Colon (tissue), 2 donors: ENCODE data around the gene GPS1.

Source experiments
- FAIRE-seq: peaks from 2 replicates; lab custom pipeline; 2012; peaks lifted over from hg19 to GRCh38; lab: Jason Lieb, UNC
- donor health status: control.
- donor health status: control.

The GPS1 gene

GRCh38 chr17:82045936-82046484, 5.7 kb upstream of the GPS1 start:
- FAIRE-seq = no peak

DNA sequence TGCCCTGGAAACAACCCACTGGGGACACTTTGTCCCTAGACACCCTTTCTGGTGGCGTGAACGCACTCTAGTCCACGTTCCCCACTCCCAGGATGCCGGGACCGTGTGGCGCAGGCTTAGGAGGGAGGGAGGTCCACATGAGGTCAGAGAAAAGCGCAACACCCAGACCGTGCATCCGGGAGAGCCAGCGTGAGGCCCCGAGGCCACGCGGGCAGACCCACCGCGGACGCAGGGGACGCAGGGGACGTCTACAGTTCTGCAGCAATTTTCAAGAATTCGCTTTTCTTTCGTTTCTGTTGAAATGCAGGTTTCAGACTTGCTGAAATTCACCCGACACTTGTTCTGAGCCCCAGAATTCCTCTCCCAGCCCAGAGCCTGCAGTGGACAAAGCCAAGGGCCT, 4.8 kb upstream of the GPS1 start:
- no peak for FAIRE-seq

DNA sequence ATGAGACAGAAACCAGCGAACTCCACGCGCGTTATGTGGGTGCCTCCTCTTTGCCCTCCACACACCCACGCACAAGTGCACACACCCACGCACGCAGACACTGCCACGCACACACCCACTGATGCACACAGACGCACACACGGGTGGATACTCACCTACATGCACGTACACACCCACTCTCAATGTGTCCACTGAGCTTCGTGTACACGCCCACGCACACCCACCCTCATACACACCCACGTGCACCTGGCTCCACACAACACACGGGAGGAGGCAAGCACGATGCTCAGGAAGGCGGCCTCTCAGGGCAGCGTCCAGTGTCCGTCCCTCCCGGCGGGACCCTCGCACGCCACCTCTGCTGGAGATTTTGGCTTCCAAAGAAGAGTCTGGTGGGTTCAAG, 4.3 kb upstream of the GPS1 start:
- FAIRE-seq = no peak

- no peak for FAIRE-seq
Observed at GRCh38 chr17:82047914-82048570, 3.7 kb upstream of the GPS1 start.

GRCh38 chr17:82048571-82048971, 3.1 kb upstream of the GPS1 start:
- FAIRE-seq = no peak

GRCh38 chr17:82049106-82049505, 2.6 kb upstream of the GPS1 start:
- no peak for FAIRE-seq

DNA sequence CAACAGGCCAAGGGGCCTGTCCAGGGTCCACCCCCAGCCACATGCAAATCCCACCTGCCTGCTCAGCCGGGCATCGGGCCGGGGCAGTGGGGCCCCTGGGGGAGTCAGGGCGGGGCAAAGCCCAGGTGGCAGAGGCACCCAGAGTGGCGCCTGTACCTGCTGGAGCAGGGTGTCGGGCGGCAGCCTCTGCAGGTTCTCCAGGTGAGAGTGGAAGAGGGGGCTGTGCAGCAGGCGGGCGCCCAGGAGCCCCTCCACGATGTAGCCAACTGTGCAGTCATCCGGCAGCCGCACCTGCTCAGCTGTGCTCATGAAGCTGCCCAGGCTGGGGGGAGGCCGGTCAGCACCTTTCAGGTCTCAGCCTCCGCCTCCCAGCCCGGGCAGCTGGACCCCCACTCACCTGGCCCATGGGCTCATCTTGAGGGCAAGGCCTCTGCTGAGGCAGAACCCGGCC, 2.2 kb upstream of the GPS1 start:
- no peak for FAIRE-seq

DNA sequence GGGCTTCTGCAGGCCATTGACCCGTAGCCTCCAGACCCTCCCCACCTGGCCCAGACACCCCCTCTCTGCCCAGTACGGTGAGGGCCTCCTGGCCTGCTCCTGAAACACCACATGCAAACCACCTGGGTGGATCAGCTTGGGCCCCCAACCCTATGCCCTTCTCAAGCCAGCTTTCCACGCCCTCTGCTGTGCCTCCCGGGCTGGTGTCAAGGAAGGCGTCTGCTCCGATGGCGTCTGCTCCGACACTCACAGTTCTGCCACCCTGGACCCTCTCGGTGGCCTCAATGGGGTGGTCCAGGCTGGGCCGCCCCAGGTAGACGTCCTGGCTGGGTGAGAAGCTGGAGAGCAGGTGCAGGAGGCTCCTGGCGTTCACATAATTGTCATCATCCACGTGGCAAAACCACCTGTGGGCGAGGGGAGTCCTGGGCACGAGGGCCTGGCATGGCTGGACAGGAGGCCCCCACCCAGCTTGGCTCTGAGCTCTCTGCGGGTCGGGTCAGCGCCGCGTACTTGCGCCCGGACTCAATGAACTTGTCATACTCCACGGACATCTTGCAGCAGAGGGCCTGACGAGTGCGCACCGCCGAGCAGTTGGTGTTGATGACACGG, 1.4 kb upstream of the GPS1 start:
- no peak for FAIRE-seq

DNA sequence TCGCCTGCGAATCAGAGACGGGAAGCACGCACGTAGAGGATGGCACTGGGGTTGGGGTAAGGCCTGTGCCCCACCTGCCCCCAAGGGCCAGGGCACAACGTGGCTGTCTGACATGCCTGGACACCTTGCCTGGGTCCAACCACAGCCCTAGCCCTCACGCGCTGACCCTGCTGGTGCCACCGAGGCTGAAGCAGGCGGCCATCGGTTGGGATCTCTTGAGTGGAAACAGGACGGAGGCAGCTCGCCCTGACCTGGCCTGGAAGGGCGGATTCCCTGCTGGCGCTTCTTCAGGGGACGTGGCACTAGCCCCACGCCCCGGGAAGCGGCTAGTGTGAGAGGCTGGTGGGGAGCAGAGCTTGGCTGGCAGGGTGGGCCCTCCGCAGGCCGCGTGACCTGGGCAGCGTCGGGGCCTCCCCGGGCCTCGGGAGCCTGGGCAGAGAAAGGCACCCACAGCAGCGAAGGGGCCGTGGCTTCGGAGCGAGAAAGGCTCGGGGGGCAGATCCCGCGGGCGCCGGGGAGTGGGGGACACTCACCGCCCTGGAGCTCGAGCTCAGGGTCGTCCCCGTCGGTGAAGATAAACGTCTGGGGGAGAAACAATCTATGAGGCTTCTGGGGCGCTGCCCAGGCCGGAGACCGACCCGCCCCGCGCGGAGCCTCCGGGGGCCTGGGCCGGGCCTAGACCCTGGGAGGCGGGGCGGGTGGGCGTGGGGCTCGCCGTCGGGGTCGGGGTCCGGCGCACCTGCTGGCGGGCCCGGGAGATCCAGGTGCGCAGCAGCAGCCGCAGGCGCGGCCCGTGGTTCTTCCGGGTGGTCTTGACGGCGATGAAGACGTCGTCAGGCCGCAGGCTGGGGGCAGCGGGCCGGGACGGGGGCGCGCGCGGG, 697 bp upstream of the GPS1 start:
- FAIRE-seq = no peak

DNA sequence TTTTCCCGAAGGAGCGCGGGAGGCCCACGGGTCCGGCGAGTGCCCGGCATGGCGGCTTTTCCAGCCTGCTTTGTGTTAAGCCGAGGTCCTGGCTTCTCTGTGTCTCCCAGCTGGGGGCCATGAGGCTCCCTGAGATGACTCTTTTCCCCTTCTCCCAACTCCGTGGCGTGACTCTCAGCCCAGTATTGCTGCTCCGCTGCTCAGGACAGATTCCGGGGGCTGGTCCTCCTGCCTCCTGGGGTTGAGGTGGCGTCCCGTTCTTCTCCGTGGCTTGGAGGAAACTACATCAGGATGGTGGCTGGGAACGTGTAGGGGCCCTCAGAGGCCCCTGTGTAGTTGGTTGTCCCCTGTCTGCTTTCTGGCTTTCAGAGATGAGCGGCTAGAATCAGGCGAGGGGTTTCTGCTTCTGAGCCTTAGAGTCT, 951 bp downstream of the GPS1 start:
- FAIRE-seq = no peak

- no peak for FAIRE-seq
Observed at GRCh38 chr17:82053130-82053529, 1.4 kb downstream of the GPS1 start.

DNA sequence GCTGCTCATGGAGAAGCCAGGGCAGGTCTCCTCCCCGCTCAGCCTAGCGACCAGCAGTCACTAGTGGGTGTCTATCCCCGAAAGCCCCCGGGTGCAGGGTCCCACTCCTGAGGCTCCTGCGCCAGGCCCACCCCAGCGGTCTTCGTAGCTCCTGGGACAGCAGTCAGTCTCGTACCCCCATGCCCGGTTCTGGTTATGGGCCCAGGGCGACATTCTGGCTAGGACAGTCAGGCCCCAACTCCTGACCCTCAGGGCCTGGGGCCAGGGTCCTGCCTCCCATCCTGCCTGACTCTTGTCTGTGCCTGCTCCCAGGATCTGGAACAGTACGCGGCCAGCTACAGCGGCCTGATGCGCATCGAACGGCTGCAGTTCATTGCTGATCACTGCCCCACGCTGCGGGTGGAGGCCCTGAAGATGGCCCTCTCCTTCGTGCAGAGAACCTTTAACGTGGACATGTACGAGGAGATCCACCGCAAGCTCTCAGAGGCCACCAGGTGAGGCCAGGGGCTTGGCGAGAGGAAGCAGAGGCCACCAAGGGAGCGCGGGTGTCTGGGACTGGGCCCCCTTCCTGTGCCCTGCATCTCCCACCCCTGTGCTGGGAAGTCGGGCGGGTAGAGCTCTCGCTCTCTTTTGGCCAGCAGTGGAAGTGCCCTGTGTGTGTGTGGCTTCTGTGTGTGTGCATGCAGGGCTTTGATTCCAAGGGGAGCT, 2.0 kb downstream of the GPS1 start:
- no peak for FAIRE-seq

GRCh38 chr17:82054351-82055022, 2.8 kb downstream of the GPS1 start:
- no peak for FAIRE-seq

DNA sequence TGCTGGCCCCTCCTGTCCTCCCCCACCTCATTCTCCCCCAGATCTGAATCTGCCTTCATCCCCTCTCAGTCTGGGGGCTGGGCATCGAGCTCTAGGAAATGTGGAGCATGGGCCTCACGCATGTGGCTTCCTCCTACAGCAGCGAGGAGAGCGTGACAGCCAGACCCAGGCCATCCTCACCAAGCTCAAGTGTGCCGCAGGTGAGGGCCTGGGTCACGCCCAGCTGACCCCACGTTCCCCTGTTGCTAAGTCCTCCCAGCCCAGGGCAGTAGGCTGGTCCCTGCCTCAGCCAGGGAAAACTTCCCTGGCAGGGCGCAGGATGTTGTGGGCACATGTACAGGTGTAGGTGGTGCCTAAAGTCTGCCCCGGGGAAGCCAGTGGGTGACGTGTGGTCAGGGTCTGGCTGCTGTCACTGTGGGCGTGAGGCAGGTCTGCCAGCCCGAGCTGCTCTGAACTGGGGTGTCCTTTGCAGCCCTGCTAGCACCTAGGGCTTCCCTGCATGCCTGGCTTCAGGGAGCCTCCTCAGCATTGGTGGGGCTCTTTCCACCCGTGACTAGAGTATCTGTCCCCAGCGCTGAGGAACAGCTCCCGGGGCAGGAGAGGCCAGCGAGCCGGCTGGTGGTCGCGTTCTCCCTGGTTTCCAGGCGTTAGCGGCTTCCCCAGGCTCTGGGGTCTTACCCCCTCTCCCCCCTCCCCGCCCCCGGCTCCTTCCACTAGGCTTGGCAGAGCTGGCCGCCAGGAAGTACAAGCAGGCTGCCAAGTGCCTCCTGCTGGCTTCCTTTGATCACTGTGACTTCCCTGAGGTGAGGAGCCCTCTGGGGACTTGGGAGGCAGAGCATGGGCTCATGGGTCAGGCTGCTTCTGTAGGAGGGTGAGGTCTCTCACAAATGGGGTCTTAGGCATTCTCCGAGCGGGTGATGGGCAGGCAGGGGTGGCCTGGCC, 3.6 kb downstream of the GPS1 start:
- FAIRE-seq = no peak

GRCh38 chr17:82055965-82056728, 4.4 kb downstream of the GPS1 start:
- no peak for FAIRE-seq

- FAIRE-seq = no peak
Observed at GRCh38 chr17:82056729-82057621, 5.3 kb downstream of the GPS1 start.

DNA sequence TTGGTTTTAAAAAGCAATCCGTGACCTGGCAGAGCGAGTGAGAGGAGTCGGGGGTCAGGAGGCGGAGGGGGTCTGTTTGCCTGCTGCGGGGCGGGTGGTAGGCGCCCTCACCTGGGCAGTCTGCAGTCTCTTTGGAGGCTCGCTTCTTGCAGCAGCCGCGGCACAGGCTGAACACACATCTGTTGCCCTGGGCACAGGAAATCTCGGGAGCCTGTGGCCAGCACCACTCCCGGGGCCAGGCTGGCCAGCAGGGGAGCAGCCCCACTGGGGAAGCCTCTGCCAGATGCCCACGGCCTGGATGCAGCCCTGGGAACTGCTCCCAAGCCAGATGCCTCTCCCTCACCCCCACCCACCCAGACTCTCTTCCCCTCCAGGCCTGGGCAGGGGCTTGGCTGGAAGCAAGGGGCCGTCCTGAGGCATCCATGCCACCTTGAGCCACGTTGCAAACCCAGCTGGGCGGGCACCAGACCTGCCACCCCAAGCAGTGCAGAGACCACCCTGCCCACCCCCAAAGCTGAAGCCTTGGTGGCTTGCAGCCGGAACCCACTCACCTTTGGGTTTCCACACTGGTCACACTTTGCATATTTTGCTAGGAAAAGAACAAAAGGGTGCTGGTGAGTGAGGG, 6.6 kb downstream of the GPS1 start:
- FAIRE-seq = no peak

DNA sequence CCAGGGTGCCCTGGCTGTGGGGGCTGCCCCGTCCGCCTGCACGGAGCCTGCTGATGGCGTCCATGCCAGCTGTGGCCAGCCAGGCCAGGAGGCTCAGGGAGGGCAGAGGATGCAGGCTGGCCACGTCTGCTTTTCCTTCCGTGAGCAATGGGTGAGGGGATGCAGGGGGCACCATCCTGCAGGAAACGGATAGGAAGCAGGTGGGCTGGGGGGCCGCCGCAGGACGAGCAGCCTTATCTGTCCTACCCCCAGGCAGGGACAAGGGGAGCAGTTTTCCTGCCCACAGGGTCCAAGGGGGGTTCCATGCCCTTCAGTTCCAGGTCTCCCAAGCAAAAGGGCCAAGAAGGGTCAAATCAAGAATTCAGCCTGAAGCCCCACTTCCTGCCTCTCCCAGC, 7.2 kb downstream of the GPS1 start:
- FAIRE-seq = no peak
